ENCODE data around the gene MAP4K2.

DNA sequence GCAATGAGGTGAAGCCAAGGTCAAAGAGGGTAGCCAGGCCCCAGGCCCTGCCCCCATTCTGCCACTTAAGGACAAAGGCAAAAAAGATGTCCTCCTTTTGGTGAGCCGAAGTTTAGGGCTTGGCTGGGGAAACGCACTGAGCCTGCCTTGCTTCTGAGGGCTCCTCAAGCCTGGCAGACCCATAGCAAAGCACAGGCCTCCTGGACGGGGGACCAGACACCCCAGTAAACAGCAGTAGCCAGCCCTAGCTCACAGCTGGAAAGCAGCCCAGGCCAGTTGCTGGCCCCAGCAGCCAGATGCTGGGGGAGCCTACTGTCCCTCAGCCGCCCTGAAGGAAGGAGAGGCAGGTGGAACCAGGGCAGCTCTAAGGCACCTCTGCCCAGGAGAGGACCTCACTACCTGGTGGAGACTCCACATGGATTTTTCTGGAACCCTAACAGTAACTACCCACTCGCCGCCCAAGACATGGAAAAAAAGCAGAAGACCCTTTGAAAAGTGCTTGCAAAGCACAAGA lies 39.4 kb downstream of the MAP4K2 start:
- TF ChIP-seq CTCF (conservative IDR thresholded peaks at IDR 0.05; ENCODE audit: low read depth, low read length) = no peak
- TF ChIP-seq CHD1 (IDR thresholded peaks at IDR 0.05; ENCODE audit: low read depth, low read length) = no peak
- TF ChIP-seq POLR2A (IDR thresholded peaks at IDR 0.05; ENCODE audit: low read depth, low read length) = no peak
- TF ChIP-seq, protein P1, sequence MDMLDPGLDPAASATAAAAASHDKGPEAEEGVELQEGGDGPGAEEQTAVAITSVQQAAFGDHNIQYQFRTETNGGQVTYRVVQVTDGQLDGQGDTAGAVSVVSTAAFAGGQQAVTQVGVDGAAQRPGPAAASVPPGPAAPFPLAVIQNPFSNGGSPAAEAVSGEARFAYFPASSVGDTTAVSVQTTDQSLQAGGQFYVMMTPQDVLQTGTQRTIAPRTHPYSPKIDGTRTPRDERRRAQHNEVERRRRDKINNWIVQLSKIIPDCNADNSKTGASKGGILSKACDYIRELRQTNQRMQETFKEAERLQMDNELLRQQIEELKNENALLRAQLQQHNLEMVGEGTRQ (IDR thresholded peaks at IDR 0.05; ENCODE audit: low read depth, low read length) = no peak
- TF ChIP-seq FOS (IDR thresholded peaks at IDR 0.05; ENCODE audit: low read depth, low read length) = no peak
- no peak for TF ChIP-seq MAZ (IDR thresholded peaks at IDR 0.05; ENCODE audit: borderline replicate concordance, low read depth, low read length)
- TF ChIP-seq MAFK (IDR thresholded peaks at IDR 0.05; ENCODE audit: low read depth, low read length) = no peak
- TF ChIP-seq RAD21 (IDR thresholded peaks at IDR 0.05; ENCODE audit: low read length) = no peak
- no peak for TF ChIP-seq CEBPB (IDR thresholded peaks at IDR 0.05; ENCODE audit: low read depth, low read length)
- TF ChIP-seq BHLHE40 (IDR thresholded peaks at IDR 0.05; ENCODE audit: low read depth, low read length) = no peak
- no peak for TF ChIP-seq MXI1 (IDR thresholded peaks at IDR 0.05; ENCODE audit: borderline replicate concordance, low read depth, low read length)
- no peak for TF ChIP-seq SMC3 (IDR thresholded peaks at IDR 0.05; ENCODE audit: low read depth, low read length)
- TF ChIP-seq NFE2L2 (IDR thresholded peaks at IDR 0.05; ENCODE audit: low read depth, low read length) = no peak

All from IMR-90 (cell line).